ENCODE results near the gene TEKT3. TPM values are rescaled to one million over a fixed set of nuclear protein-coding genes. Genes with fewer than 3 reads are reported as not detected.

The TEKT3 gene
- total RNA-seq, 1 experiment from 2014 or later = 1.0 TPM

- DNase-seq (ENCODE audit: low read depth in 1 of 2, low spot score in 2 of 2) = peak; percentile 72 to 87
- peaks cover 22% of the 10 kb centered on the region for H3K4me1 ChIP-seq (replicated peaks)
- peak overlapping the region; percentile 57 for H3K4me3 ChIP-seq
- peaks cover 33% of the 10 kb centered on the region for H3K36me3 ChIP-seq
- peak overlapping the region; percentile 74 for H3K27ac ChIP-seq
- no peaks in the 10 kb centered on the region for H3K27me3 ChIP-seq (replicated peaks)
- H3K9me3 ChIP-seq (replicated peaks) = no peaks in the 10 kb centered on the region
Measured at GRCh38 chr17:15263206-15263579, 78.2 kb downstream of the TEKT3 start.

DNA sequence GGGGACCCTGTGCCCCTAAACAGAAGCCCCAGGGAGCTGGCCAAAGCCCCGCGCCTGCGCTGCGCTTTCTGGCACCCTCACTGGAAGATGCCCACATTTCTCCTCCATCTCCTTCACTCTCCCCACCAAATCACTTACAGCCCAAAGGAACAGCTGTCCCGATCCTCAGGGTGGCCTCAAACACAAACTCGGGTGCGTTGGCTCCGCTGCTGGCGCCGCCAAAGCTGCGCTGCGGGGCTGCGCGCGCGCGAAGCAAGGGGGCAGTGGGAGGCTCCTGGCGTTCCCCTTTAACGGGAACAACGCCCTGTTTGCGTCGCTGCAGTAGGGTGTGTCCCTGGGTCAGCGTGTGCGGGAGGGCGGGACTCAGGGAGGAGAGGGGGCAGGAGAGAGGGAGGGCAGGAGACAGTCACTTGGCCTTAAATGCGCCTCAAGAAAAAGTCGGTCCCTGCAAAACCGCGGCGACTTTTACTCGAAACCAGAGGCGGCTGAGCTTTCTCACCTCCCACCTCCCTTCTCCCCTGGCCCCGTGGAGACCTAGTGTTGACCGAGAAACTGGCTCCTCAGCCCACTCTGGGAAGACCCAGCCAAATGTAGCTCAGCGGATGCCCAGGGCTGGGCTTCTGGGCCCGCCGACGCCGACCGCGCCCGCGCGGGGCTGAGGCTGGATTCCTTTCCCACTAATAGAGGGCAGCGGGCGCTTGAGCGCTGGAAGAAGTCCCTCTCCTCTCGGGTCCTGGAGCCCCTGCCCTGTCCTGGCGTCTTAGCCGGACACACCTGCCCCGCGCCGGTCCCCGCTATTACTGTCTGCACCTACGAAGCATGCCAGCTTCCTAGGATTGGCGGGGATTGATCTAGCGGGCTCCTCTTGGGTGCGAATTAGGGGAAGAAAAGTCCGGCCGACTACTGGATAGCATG, 78.8 kb downstream of the TEKT3 start:
- Histone ChIP-seq H3K27me3 (replicated peaks) (no peaks in the 10 kb centered on the region), H3K36me3 (peaks cover 39% of the 10 kb centered on the region), H3K27ac (peak overlapping the region; percentile 74), H3K9me3 (replicated peaks) (no peaks in the 10 kb centered on the region), H3K4me3 (peak overlapping the region; percentile 57), H3K4me1 (replicated peaks) (peaks cover 28% of the 10 kb centered on the region)
- DNase-seq (ENCODE audit: low read depth in 1 of 2, low spot score in 2 of 2) = peak; percentile 92 to 95

DNA sequence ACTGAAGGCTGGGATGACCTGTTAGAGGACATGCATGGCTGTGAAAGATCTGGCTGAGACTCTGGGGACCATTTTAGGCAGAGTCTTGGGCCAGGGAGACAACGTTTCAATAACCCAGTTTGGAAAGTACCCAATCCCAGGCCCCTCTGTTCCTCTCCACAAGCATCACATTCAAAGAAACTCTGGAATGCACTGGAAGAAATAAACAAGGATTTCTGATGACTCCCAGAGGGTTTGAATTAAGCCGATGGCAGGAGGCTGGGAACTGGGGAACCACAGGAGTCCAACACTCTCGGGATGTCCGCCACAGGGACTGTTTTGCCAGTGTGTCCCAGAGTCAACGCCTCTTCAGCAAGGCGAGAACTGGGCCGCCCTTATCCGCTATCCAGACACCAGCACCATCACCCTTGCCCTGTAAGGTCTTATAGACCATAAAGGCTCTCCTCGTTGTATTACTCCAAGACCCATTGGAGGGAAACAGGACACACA, 79.6 kb downstream of the TEKT3 start:
- Histone ChIP-seq H3K36me3 (peaks cover 46% of the 10 kb centered on the region), H3K4me1 (replicated peaks) (peaks cover 35% of the 10 kb centered on the region), H3K27me3 (replicated peaks) (no peaks in the 10 kb centered on the region), H3K27ac (peak overlapping the region; percentile 74), H3K4me3 (peak overlapping the region; percentile 57), H3K9me3 (replicated peaks) (no peaks in the 10 kb centered on the region)
- peak; percentile 51 to 62 for DNase-seq (ENCODE audit: low read depth in 1 of 2, low spot score in 2 of 2)

DNA sequence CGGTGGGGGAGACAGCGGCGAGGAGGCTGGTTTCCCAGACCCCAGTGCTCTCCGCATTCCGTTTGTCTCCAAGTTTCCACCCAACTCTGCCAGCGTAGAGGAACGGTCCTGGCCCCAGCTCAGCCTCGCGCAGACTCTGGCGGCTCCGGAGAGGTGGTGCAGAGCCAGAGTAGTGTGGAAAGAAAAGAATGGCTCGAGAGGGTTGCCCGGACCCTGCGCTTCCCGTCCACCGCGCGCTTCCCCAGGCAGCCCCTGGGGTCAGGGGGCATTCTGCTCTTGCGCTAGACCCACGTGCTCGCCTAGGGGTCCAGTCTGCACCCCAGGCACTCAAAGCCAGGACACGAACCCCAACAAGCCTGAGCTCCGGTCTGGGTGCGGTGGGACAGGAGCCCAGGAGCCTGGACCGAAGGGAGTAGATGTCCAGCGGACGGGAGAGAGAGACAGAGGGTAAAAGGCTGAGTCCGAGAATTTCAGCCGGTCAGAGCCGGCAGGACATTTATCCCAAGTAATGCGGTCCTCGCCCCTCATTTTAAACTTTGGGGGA, 80.1 kb downstream of the TEKT3 start:
- Histone ChIP-seq H3K4me3 (peak overlapping the region; percentile 57), H3K36me3 (peaks cover 52% of the 10 kb centered on the region), H3K9me3 (replicated peaks) (no peaks in the 10 kb centered on the region), H3K4me1 (replicated peaks) (peaks cover 35% of the 10 kb centered on the region), H3K27ac (peak overlapping the region; percentile 74), H3K27me3 (replicated peaks) (no peaks in the 10 kb centered on the region)
- peak; percentile 64 to 80 for DNase-seq (ENCODE audit: low read depth in 1 of 2, low spot score in 2 of 2)

- peak overlapping the region; percentile 57 for H3K4me3 ChIP-seq
- peaks cover 35% of the 10 kb centered on the region for H3K4me1 ChIP-seq (replicated peaks)
- H3K36me3 ChIP-seq = peaks cover 59% of the 10 kb centered on the region
- H3K9me3 ChIP-seq (replicated peaks) = no peaks in the 10 kb centered on the region
- H3K27ac ChIP-seq = peak overlapping the region; percentile 74
- H3K27me3 ChIP-seq (replicated peaks) = no peaks in the 10 kb centered on the region
- peak; percentile 82 to 88 for DNase-seq (ENCODE audit: low read depth in 1 of 2, low spot score in 2 of 2)
Measured at GRCh38 chr17:15260376-15261257, 80.8 kb downstream of the TEKT3 start.

DNA sequence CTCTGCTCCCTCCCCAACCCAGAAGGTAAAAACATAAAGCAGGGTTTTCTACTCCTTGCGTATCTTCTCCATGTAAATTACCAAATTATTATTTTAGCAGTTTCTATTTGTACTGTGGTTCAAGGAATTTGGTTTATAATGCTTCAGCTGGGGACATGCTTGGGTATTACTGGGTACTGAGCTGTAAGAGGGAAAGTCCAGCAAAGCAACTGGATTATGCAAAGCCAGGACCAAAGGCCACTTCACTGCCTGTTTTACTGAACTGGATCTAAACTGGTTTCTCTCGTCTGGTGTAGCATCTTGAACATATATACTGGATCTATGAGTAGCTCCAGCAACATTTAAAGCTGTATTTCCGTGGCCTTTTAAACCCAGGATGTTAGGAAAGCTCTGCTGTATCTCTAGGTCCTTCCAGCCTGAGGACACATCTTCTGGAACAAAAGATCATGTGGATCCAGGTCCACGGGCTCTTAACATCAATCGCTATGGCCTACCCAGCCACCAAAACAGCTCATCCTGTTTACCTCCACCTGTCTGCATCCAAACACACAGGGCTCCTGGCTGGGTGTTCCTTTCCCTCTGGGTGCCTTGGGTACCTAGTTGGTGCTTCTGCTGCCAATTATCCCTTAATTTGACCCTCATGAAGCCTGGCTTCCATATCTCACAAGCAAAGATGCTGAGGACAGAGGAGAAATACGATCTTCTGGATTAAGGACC, 83.4 kb downstream of the TEKT3 start:
- H3K4me1 ChIP-seq (replicated peaks) = peaks cover 24% of the 10 kb centered on the region
- H3K9me3 ChIP-seq (replicated peaks) = no peaks in the 10 kb centered on the region
- DNase-seq (ENCODE audit: low read depth in 1 of 2, low spot score in 2 of 2) = no peak
- H3K27ac ChIP-seq = peak overlapping the region; percentile 82
- peaks cover 85% of the 10 kb centered on the region for H3K36me3 ChIP-seq
- H3K27me3 ChIP-seq (replicated peaks) = no peaks in the 10 kb centered on the region
- no peak overlapping the region for H3K4me3 ChIP-seq

- Histone ChIP-seq H3K4me3 (no peak overlapping the region), H3K4me1 (replicated peaks) (peaks cover 21% of the 10 kb centered on the region), H3K27me3 (replicated peaks) (no peaks in the 10 kb centered on the region), H3K36me3 (peaks cover 92% of the 10 kb centered on the region), H3K9me3 (replicated peaks) (no peaks in the 10 kb centered on the region), H3K27ac (peak overlapping the region; percentile 82)
- peak; percentile 77 to 90 for DNase-seq (ENCODE audit: low read depth in 1 of 2, low spot score in 2 of 2)
Measured at GRCh38 chr17:15257258-15257788, 84.1 kb downstream of the TEKT3 start.

DNA sequence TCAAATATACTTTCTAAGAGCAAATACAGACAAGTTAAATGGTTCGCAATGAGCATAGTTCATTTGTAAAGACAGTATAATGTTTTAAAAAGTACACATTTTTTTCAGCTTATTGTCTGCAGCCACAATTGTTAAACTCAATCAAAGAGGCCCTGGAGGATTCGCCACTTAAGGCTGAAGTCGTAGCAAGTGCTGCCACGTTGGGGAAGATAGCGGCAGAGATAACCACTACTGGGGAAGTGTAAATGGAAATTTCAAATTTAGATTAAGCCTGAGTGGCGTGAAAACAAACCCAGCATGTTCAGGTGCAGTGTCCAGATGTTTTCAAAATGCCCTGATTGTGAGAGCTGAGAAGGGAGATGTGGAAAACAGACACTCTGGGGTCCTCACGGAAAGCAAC, 84.7 kb downstream of the TEKT3 start:
- Histone ChIP-seq H3K27ac (no peak overlapping the region), H3K27me3 (replicated peaks) (no peaks in the 10 kb centered on the region), H3K4me1 (replicated peaks) (peaks cover 21% of the 10 kb centered on the region), H3K9me3 (replicated peaks) (no peaks in the 10 kb centered on the region), H3K4me3 (no peak overlapping the region), H3K36me3 (peaks cover 95% of the 10 kb centered on the region)
- DNase-seq (ENCODE audit: low read depth in 1 of 2, low spot score in 2 of 2) = no peak

DNA sequence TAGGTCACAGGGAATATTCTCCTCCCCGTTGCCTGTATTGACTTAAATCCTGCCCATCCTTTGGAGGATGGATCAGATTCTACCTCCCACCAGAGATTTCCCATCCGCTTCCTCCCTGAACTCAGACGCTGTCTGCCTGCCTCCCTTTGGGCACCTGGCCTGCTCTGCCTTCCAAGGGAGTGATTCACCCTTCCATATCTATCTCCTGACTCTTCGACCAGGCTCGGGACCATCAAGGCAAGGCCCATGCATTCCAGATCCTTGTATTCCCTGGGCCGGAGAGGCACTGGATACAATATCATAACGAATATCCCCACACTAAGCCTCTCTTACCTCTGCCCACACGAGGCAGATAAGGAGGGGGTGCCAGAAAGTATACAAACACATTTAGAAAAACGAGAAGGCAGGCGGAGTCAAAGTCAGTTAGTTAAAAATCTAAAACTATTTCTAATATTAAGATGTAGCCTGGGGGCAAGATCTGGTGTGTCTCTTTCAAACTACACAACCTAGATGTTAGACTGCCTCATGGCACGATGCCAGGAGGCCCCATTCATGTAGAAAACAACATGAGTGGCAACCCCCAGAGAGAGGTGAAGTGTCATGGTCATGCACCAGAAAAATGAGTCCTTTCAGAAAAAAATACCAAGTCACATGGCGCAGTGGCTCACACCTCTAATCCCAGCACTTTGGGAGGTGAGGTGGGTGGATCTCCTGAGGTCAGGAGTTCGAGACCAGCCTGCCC, 85.5 kb downstream of the TEKT3 start:
- Histone ChIP-seq H3K9me3 (replicated peaks) (no peaks in the 10 kb centered on the region), H3K4me3 (no peak overlapping the region), H3K36me3 (peaks cover 97% of the 10 kb centered on the region), H3K27me3 (replicated peaks) (no peaks in the 10 kb centered on the region), H3K27ac (no peak overlapping the region), H3K4me1 (replicated peaks) (peaks cover 21% of the 10 kb centered on the region)
- no peak for DNase-seq (ENCODE audit: low read depth in 1 of 2, low spot score in 2 of 2)

Other genes starting within 250 kb of the TEKT3 start
- gene PMP22, start 76.3 kb downstream of the TEKT3 start, total RNA-seq (2014; rRNA removed; shearing (Covaris generic)) = 80.3 and 103 TPM in 2 replicates
- gene CDRT4, start 126.0 kb upstream of the TEKT3 start, total RNA-seq (2014; rRNA removed; shearing (Covaris generic)) = 0.24 TPM in 1 of 2 replicates, not detected in the other
- 0.28 and 4.4 TPM in 2 replicates for gene TVP23C, start 221.9 kb upstream of the TEKT3 start, total RNA-seq (2014; rRNA removed; shearing (Covaris generic))

Data from SJSA1 (cell line).